LNCaP clone FGC (cell line): ENCODE measurements around the gene TRIP4.
A peak's percentile ranks its signal among the peaks of the same experiment; 100 is the strongest.

ENCODE experiments used
- DNase-seq: peaks from one replicate; pipeline ENCODE4 v3.0.0-alpha.2; 2011; ENCODE audit warnings: low read depth
- H3K4me3 ChIP-seq: 2 replicates; pipeline ENCODE4 v1.5.1; 2011; ENCODE audit warnings: mild to moderate bottlenecking, low read depth, low read length, control low read depth
- CTCF ChIP-seq: IDR thresholded peaks from 2 replicates; pipeline ENCODE4 v1.5.1; 2012; ENCODE audit warnings: mild to moderate bottlenecking; ENCODE audit not compliant: control insufficient read depth, insufficient read depth; ENCODE audit errors: extremely low read depth

TRIP4 gene

GRCh38 chr15:64348455-64348854 lies 39.2 kb upstream of the TRIP4 start:
- no peak for TF ChIP-seq CTCF
- DNase-seq = no peak
- no peak overlapping the region for H3K4me3 ChIP-seq

- DNase-seq = no peak
- TF ChIP-seq CTCF = no peak
- no peak overlapping the region for H3K4me3 ChIP-seq
These were observed 38.3 kb upstream of the TRIP4 start for GRCh38 chr15:64349375-64349774.

GRCh38 chr15:64351265-64351664 lies 36.4 kb upstream of the TRIP4 start:
- TF ChIP-seq CTCF = no peak
- no peak for DNase-seq
- H3K4me3 ChIP-seq = no peak overlapping the region

GRCh38 chr15:64354688-64355344 lies 32.8 kb upstream of the TRIP4 start:
- DNase-seq = no peak
- peak overlapping the region; percentile 93 for H3K4me3 ChIP-seq
- no peak for TF ChIP-seq CTCF

- TF ChIP-seq CTCF = no peak
- no peak for DNase-seq
These were observed 32.2 kb upstream of the TRIP4 start for GRCh38 chr15:64355348-64355943.

GRCh38 chr15:64355944-64356709 lies 31.5 kb upstream of the TRIP4 start, which contains the start of gene CSNK1G1:
Gene CSNK1G1, minus strand, starts transcription at chr15:64356173. Its CDS starts 55,674 bp downstream, at chr15:64300499.
- DNase-seq = peak; percentile 91
- TF ChIP-seq CTCF = peak; percentile 51
- H3K4me3 ChIP-seq = peak within 1 kb of the TSS; percentile 93

More at GRCh38 chr15:64355348-64355943, 32.2 kb upstream of the TRIP4 start:
- peak overlapping the region; percentile 93 for H3K4me3 ChIP-seq
